Measurements from ENCODE around the gene NUP50.

NUP50 gene

DNA sequence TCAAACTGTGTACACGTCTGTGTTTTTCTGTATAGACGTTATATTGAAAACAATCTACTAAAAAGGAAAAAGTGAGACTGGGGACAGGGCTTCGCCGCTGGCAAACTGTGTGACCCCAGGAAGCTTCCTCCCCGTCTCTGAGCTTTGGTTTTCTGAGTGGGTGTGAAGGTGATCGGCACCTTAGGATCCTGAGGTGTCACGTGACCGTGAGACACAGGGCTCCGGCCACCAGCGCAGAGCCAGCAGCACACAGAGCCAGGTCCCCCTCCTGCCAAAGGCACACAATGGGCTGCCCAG lies 44.9 kb downstream of the NUP50 start:
- H3K36me3 ChIP-seq: peaks cover 82% of the 10 kb centered on the region
- no peak overlapping the region for H3K4me3 ChIP-seq (ENCODE audit: low read depth in 1 of 2, low read length in 1 of 2)
- H3K4me1 ChIP-seq (ENCODE audit: control insufficient read depth in 1 of 2, insufficient read depth in 1 of 2, low read depth in 1 of 2, low read length in 1 of 2): peaks cover 9 to 10% of the 10 kb centered on the region in 2 experiments
- H3K27ac ChIP-seq: no peak overlapping the region
- no peaks in the 10 kb centered on the region for H3K27me3 ChIP-seq
- TF ChIP-seq, protein P1, sequence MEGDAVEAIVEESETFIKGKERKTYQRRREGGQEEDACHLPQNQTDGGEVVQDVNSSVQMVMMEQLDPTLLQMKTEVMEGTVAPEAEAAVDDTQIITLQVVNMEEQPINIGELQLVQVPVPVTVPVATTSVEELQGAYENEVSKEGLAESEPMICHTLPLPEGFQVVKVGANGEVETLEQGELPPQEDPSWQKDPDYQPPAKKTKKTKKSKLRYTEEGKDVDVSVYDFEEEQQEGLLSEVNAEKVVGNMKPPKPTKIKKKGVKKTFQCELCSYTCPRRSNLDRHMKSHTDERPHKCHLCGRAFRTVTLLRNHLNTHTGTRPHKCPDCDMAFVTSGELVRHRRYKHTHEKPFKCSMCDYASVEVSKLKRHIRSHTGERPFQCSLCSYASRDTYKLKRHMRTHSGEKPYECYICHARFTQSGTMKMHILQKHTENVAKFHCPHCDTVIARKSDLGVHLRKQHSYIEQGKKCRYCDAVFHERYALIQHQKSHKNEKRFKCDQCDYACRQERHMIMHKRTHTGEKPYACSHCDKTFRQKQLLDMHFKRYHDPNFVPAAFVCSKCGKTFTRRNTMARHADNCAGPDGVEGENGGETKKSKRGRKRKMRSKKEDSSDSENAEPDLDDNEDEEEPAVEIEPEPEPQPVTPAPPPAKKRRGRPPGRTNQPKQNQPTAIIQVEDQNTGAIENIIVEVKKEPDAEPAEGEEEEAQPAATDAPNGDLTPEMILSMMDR (IDR thresholded peaks at IDR 0.05): no peak
- H3K9me3 ChIP-seq: no peaks in the 10 kb centered on the region

GRCh38 chr22:45208993-45209838 lies 45.5 kb downstream of the NUP50 start:
- no peaks in the 10 kb centered on the region for H3K9me3 ChIP-seq
- TF ChIP-seq, protein P1 (IDR thresholded peaks at IDR 0.05): peak; percentile 64
- H3K27ac ChIP-seq: no peak overlapping the region
- peaks cover 77% of the 10 kb centered on the region for H3K36me3 ChIP-seq
- no peak overlapping the region for H3K4me3 ChIP-seq (ENCODE audit: low read depth in 1 of 2, low read length in 1 of 2)
- H3K27me3 ChIP-seq: no peaks in the 10 kb centered on the region
- peaks cover 15% of the 10 kb centered on the region in 2 experiments for H3K4me1 ChIP-seq (ENCODE audit: control insufficient read depth in 1 of 2, insufficient read depth in 1 of 2, low read depth in 1 of 2, low read length in 1 of 2)

DNA sequence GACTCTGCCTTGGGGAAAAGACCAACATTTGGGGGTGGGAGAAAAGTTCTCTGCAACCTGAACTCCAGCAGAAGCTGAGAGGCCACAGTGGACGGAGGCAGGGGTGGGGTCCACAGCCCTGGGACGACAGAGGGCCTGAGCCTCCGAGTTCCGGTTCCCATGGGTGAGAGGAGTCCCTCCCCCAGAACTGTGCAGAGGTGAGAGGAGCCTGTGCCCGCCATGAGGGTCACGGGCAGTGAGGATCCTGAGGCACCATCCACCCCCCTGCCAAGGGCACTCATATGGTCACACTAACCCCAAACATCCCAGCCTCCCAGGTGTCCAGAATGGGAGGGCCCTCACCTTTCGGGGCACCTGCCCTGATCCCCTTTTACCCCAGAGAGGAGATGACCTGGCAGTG lies 46.4 kb downstream of the NUP50 start:
- peaks cover 67% of the 10 kb centered on the region for H3K36me3 ChIP-seq
- no peaks in the 10 kb centered on the region for H3K27me3 ChIP-seq
- H3K27ac ChIP-seq: no peak overlapping the region
- H3K4me1 ChIP-seq (ENCODE audit: control insufficient read depth in 1 of 2, insufficient read depth in 1 of 2, low read depth in 1 of 2, low read length in 1 of 2): peaks cover 15 to 19% of the 10 kb centered on the region in 2 experiments
- TF ChIP-seq, protein P1 (IDR thresholded peaks at IDR 0.05): no peak
- no peak overlapping the region for H3K4me3 ChIP-seq (ENCODE audit: low read depth in 1 of 2, low read length in 1 of 2)
- H3K9me3 ChIP-seq: no peaks in the 10 kb centered on the region

- no peaks in the 10 kb centered on the region for H3K9me3 ChIP-seq
- H3K27ac ChIP-seq: no peak overlapping the region
- no peak overlapping the region for H3K4me3 ChIP-seq (ENCODE audit: low read depth in 1 of 2, low read length in 1 of 2)
These were observed 46.9 kb downstream of the NUP50 start for GRCh38 chr22:45210577-45210976.

DNA sequence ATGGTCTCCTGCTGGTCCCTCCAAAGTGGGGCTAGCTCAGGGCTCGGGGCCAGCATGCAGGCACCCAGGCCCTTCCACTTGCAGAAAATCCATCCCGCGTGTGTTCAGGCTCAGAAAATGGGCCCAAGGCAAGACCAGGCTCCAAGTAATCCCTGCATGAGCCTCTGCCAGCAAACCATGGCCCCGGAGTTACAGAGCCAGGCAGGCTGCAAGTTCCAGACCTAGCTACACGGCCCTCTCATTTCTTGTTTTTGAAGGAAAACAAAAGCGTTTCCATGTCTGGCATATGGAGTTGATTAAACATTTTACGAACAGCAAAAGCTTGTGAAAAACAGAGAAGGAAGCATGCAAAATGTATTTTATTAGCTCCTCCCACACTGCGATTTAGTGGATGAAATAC lies 47.3 kb downstream of the NUP50 start:
- Histone ChIP-seq H3K9me3 (no peaks in the 10 kb centered on the region), H3K4me3 (ENCODE audit: low read depth in 1 of 2, low read length in 1 of 2) (no peak overlapping the region), H3K4me1 (ENCODE audit: control insufficient read depth in 1 of 2, insufficient read depth in 1 of 2, low read depth in 1 of 2, low read length in 1 of 2) (peaks cover 15 to 19% of the 10 kb centered on the region in 2 experiments), H3K27me3 (no peaks in the 10 kb centered on the region), H3K27ac (no peak overlapping the region), H3K36me3 (peaks cover 59% of the 10 kb centered on the region)
- TF ChIP-seq, protein P1 (IDR thresholded peaks at IDR 0.05): no peak

More at GRCh38 chr22:45210577-45210976, 46.9 kb downstream of the NUP50 start:
- TF ChIP-seq, protein P1 (IDR thresholded peaks at IDR 0.05): no peak
- Histone ChIP-seq H3K27me3 (no peaks in the 10 kb centered on the region), H3K36me3 (peaks cover 63% of the 10 kb centered on the region), H3K4me1 (ENCODE audit: control insufficient read depth in 1 of 2, insufficient read depth in 1 of 2, low read depth in 1 of 2, low read length in 1 of 2) (peaks cover 15 to 19% of the 10 kb centered on the region in 2 experiments)
